Muscle layer of colon (tissue), 2 donors: Measurements from ENCODE around the gene BRD4.

Experiments used
- H3K27ac ChIP-seq: one replicate; pipeline ENCODE4 v1.7.0; 2013; ENCODE audit warnings: low read depth, mild to moderate bottlenecking, low read length, moderate library complexity
- H3K27me3 ChIP-seq, 2 donors: one replicate each; pipeline ENCODE4 v1.7.0; 2013; ENCODE audit warnings: low read length in 2 of 2, mild to moderate bottlenecking in 2 of 2; ENCODE audit not compliant: insufficient read depth in 2 of 2, control insufficient read depth in 1 of 2
- H3K36me3 ChIP-seq: one replicate; pipeline ENCODE4 v1.7.0; 2013; ENCODE audit warnings: mild to moderate bottlenecking, low read length; ENCODE audit not compliant: insufficient read depth
- H3K4me1 ChIP-seq: one replicate; pipeline ENCODE4 v1.7.0; 2013; ENCODE audit warnings: mild to moderate bottlenecking, low read length; ENCODE audit not compliant: insufficient read depth
- H3K4me3 ChIP-seq, 2 donors: one replicate each; pipeline ENCODE4 v1.7.0; 2013; ENCODE audit warnings: low read length in 2 of 2, low read depth in 1 of 2, mild to moderate bottlenecking in 1 of 2, moderate library complexity in 1 of 2
- H3K9ac ChIP-seq: one replicate; pipeline ENCODE4 v1.7.0; 2013; ENCODE audit warnings: low read length
- H3K9me3 ChIP-seq: one replicate; pipeline ENCODE4 v1.7.0; 2013; ENCODE audit warnings: mild to moderate bottlenecking, low read length
- donor health status: abdominal sarcoma.
- donor health status: Adenocarcinoma of cecum.

The BRD4 gene

GRCh38 chr19:15294561-15294990 lies 37.8 kb downstream of the BRD4 start:
- H3K9me3 ChIP-seq: no peaks in the 10 kb centered on the region
- no peak overlapping the region for H3K27ac ChIP-seq
- no peaks in the 10 kb centered on the region for H3K36me3 ChIP-seq
- H3K27me3 ChIP-seq: no peaks in the 10 kb centered on the region
- H3K4me3 ChIP-seq: peak overlapping the region in 1 of 2 donors; percentile 15
- peaks cover 91% of the 10 kb centered on the region for H3K4me1 ChIP-seq
- H3K9ac ChIP-seq: no peak overlapping the region

GRCh38 chr19:15293781-15294491 lies 38.4 kb downstream of the BRD4 start:
- H3K4me3 ChIP-seq: peak overlapping the region in 1 of 2 donors; percentile 15

GRCh38 chr19:15292847-15293582 lies 39.3 kb downstream of the BRD4 start:
- no peaks in the 10 kb centered on the region for H3K9me3 ChIP-seq
- H3K36me3 ChIP-seq: no peaks in the 10 kb centered on the region
- peak overlapping the region; percentile 35 for H3K27ac ChIP-seq
- H3K27me3 ChIP-seq: no peaks in the 10 kb centered on the region
- H3K4me1 ChIP-seq: peaks cover 91% of the 10 kb centered on the region
- no peak overlapping the region for H3K4me3 ChIP-seq
- H3K9ac ChIP-seq: no peak overlapping the region

More at GRCh38 chr19:15293781-15294491, 38.4 kb downstream of the BRD4 start:
- H3K27ac ChIP-seq: no peak overlapping the region
- no peaks in the 10 kb centered on the region for H3K27me3 ChIP-seq
- no peaks in the 10 kb centered on the region for H3K36me3 ChIP-seq
- no peaks in the 10 kb centered on the region for H3K9me3 ChIP-seq
- H3K4me1 ChIP-seq: peaks cover 88% of the 10 kb centered on the region
- no peak overlapping the region for H3K9ac ChIP-seq

- Histone ChIP-seq H3K27ac (no peak overlapping the region), H3K4me1 (peaks cover 90% of the 10 kb centered on the region), H3K9me3 (no peaks in the 10 kb centered on the region), H3K27me3 (no peaks in the 10 kb centered on the region), H3K4me3 (no peak overlapping the region), H3K9ac (no peak overlapping the region), H3K36me3 (no peaks in the 10 kb centered on the region)
Measured at GRCh38 chr19:15292140-15292539, 40.2 kb downstream of the BRD4 start.

GRCh38 chr19:15291548-15292021 lies 40.8 kb downstream of the BRD4 start:
- Histone ChIP-seq H3K9me3 (no peaks in the 10 kb centered on the region), H3K36me3 (no peaks in the 10 kb centered on the region), H3K4me1 (peaks cover 88% of the 10 kb centered on the region), H3K9ac (no peak overlapping the region), H3K4me3 (no peak overlapping the region), H3K27me3 (no peaks in the 10 kb centered on the region), H3K27ac (no peak overlapping the region)

GRCh38 chr19:15291089-15291488 lies 41.2 kb downstream of the BRD4 start:
- no peaks in the 10 kb centered on the region for H3K36me3 ChIP-seq
- H3K27ac ChIP-seq: no peak overlapping the region
- H3K4me1 ChIP-seq: peaks cover 88% of the 10 kb centered on the region
- no peaks in the 10 kb centered on the region for H3K9me3 ChIP-seq
- H3K27me3 ChIP-seq: no peaks in the 10 kb centered on the region
- H3K9ac ChIP-seq: no peak overlapping the region
- no peak overlapping the region for H3K4me3 ChIP-seq

GRCh38 chr19:15290166-15290565 lies 42.2 kb downstream of the BRD4 start:
- Histone ChIP-seq H3K36me3 (no peaks in the 10 kb centered on the region), H3K4me1 (peaks cover 91% of the 10 kb centered on the region), H3K27ac (no peak overlapping the region), H3K27me3 (no peaks in the 10 kb centered on the region), H3K9me3 (no peaks in the 10 kb centered on the region), H3K9ac (no peak overlapping the region), H3K4me3 (no peak overlapping the region)

GRCh38 chr19:15289673-15290072 lies 42.7 kb downstream of the BRD4 start:
- no peaks in the 10 kb centered on the region for H3K9me3 ChIP-seq
- no peaks in the 10 kb centered on the region for H3K27me3 ChIP-seq
- H3K4me1 ChIP-seq: peaks cover 91% of the 10 kb centered on the region
- H3K27ac ChIP-seq: no peak overlapping the region
- H3K9ac ChIP-seq: no peak overlapping the region
- H3K4me3 ChIP-seq: no peak overlapping the region
- no peaks in the 10 kb centered on the region for H3K36me3 ChIP-seq

- Histone ChIP-seq H3K4me3 (peak overlapping the region in 1 of 2 donors; percentile 16), H3K9me3 (no peaks in the 10 kb centered on the region), H3K27me3 (no peaks in the 10 kb centered on the region), H3K27ac (no peak overlapping the region), H3K36me3 (no peaks in the 10 kb centered on the region), H3K4me1 (peaks cover 91% of the 10 kb centered on the region), H3K9ac (no peak overlapping the region)
Measured at GRCh38 chr19:15288146-15288963, 44.0 kb downstream of the BRD4 start.

GRCh38 chr19:15287496-15287895 lies 44.8 kb downstream of the BRD4 start:
- Histone ChIP-seq H3K9me3 (no peaks in the 10 kb centered on the region), H3K4me1 (peaks cover 90% of the 10 kb centered on the region), H3K4me3 (no peak overlapping the region), H3K9ac (no peak overlapping the region), H3K27me3 (no peaks in the 10 kb centered on the region), H3K36me3 (no peaks in the 10 kb centered on the region), H3K27ac (no peak overlapping the region)

GRCh38 chr19:15286688-15287365 lies 45.5 kb downstream of the BRD4 start:
- no peak overlapping the region for H3K9ac ChIP-seq
- H3K36me3 ChIP-seq: no peaks in the 10 kb centered on the region
- peaks cover 91% of the 10 kb centered on the region for H3K4me1 ChIP-seq
- H3K27ac ChIP-seq: no peak overlapping the region
- H3K27me3 ChIP-seq: no peaks in the 10 kb centered on the region
- no peaks in the 10 kb centered on the region for H3K9me3 ChIP-seq
- no peak overlapping the region for H3K4me3 ChIP-seq
